ENCODE results near the gene BAD. TPM values are rescaled to one million over a fixed set of nuclear protein-coding genes. Genes with fewer than 3 reads are reported as not detected.

BAD gene
- total and polyA plus RNA-seq, 10 of the 15 experiments (the other 5 are each of a cell fraction or from before 2014, with no cell fraction given): 1.5 to 67.2 (median 39.6) TPM

DNA sequence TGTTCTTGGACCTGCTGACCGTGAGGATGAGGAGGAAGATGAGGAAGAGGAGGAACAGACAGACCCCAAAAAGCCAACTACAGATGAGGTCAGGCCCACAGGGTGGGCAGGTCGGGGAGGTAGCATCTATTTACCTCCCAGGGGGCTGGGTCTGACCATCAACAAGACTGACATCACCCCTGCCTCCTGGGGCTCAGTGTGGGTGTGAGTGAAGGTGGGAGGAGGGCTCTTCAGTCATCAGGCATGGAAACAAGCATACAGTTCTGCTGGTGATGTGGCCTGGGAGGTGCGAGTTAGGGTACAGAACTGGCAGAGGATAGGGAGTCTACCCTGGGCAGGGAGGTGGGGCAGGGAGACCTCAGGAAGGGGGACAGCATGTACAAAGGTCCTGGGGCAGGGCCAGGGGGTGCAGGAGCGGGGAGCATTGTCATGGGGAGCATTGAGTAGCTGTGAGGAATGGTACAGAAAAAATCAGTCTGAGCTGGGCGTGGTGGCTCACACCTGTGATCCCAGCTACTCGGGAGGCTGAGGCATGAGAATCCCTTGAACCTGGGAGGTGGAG lies 24.2 kb downstream of the BAD start:
- no peaks in the 10 kb centered on the region for H3K27me3 ChIP-seq (replicated peaks in 1 of 2; ENCODE audit: control insufficient read depth in 2 of 2, insufficient read depth in 2 of 2, low read length in 1 of 2)
- intact Hi-C loops (cut with micrococcal nuclease; ENCODE audit: unreplicated experiment) (no loop called here), in situ Hi-C loops (cut with MboI) (no loop called here)
- no peak overlapping the region for H3K4me2 ChIP-seq (ENCODE audit: control insufficient read depth, insufficient read depth)
- no peaks in the 10 kb centered on the region for H4K20me1 ChIP-seq (ENCODE audit: control insufficient read depth, insufficient read depth)
- no TSS peak for BruUV-seq (replicated peaks)
- no peaks in the 10 kb centered on the region for H3K9me3 ChIP-seq (replicated peaks; ENCODE audit: control insufficient read depth, insufficient read depth, low read length)
- ATAC-seq (peak; percentile 70), DNase-seq (ENCODE audit: low read depth, low spot score) (no peak), FAIRE-seq (no peak)
- H2AFZ ChIP-seq (ENCODE audit: control insufficient read depth, low read depth, low read length): no peak overlapping the region
- H3K4me1 ChIP-seq (ENCODE audit: control insufficient read depth, insufficient read depth, low read length): peaks cover 11% of the 10 kb centered on the region
- WGBS (ENCODE audit: insufficient coverage, insufficient replicate concordance, low lambda C conversion rate, missing lambda C conversion rate): 73% methylated on average over 6 of the region's 6 CpGs
- H3K36me3 ChIP-seq (ENCODE audit: control insufficient read depth in 2 of 2, insufficient read depth in 2 of 2, low read length in 1 of 2): peaks cover 0 to 5% of the 10 kb centered on the region in 2 experiments; a peak in 2 of 4 replicates
- H3K4me3 ChIP-seq: no peak overlapping the region
- no peaks in the 10 kb centered on the region for H3K79me2 ChIP-seq (ENCODE audit: control insufficient read depth, insufficient read depth, low read length)
- RAD21 ChIA-PET (ENCODE audit: unreplicated experiment): interaction anchor here (0.7 kb wide), 1 partner anchor 53 kb away, joined by 3 read pairs; the partner anchor contains the start of gene FERMT3
- POLR2A ChIA-PET: interaction anchor here (0.6 to 1.2 kb wide), 3 partner anchors 14 to 1812 kb away, joined by 3 to 4 read pairs (median 3); partner anchors contain the start of gene PPP1R14B
- TF ChIP-seq RELA (IDR thresholded peaks at IDR 0.05; ENCODE audit: borderline replicate concordance, partially characterized antibody): no peak
- TF ChIP-seq RAD51 (IDR thresholded peaks at IDR 0.05): no peak
- CTCF ChIA-PET: interaction anchor here (1.0 to 1.5 kb wide), 2 partner anchors 9 kb away, joined by 3 to 5 read pairs; partner anchors contain the start of gene PLCB3
- peak overlapping the region; percentile 17; the same call in 1 of the 2 replicates for H3K27ac ChIP-seq (ENCODE audit: control insufficient read depth, insufficient read depth)
- H3K9ac ChIP-seq (ENCODE audit: control insufficient read depth, insufficient read depth, low read length): no peak overlapping the region
- SMC1A ChIA-PET (ENCODE audit: uncharacterized antibody, unreplicated experiment): no interaction called here

DNA sequence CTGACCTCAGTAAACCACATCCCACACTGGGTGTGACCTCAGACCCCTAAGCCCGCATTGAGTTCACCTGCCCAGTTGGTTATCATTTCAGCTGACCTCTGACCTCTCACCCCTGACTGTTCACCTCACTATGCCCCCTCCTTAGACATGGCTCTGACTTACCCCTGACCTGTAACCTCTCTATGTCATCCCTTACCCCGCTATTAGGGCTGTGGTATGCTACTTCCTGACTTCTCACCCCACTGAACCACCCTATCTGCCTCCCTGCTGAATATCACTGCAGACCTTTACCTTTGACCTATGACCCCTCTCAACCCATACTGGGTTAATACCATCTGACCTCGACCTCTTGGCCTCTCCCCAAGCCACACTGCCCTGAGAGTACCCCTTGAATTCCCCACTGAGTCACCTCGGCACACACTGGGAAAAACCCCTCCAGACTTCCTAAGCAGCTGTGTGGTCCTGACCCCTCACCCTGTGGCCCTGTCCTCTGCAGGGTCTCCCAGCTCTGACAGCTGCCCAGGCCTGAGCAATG lies 24.9 kb downstream of the BAD start:
- ChIA-PET CTCF (no interaction called here), RAD21 (ENCODE audit: unreplicated experiment) (no interaction called here), POLR2A (interaction anchor here (0.8 to 1.9 kb wide), 4 partner anchors 8 to 15 kb away, joined by 3 to 7 read pairs (median 4); partner anchors contain the start of gene PPP1R14B), SMC1A (ENCODE audit: uncharacterized antibody, unreplicated experiment) (interaction anchor here (0.5 kb wide), 1 partner anchor 36 kb away, joined by 4 read pairs; no protein-coding TSS in a partner anchor)
- no peaks in the 10 kb centered on the region for H4K20me1 ChIP-seq (ENCODE audit: control insufficient read depth, insufficient read depth)
- no peaks in the 10 kb centered on the region for H3K79me2 ChIP-seq (ENCODE audit: control insufficient read depth, insufficient read depth, low read length)
- intact Hi-C loops (cut with micrococcal nuclease; ENCODE audit: unreplicated experiment): no loop called here
- no peaks in the 10 kb centered on the region for H3K9me3 ChIP-seq (replicated peaks; ENCODE audit: control insufficient read depth, insufficient read depth, low read length)
- WGBS (ENCODE audit: insufficient coverage, insufficient replicate concordance, low lambda C conversion rate, missing lambda C conversion rate): 11% methylated on average over 4 of the region's 4 CpGs
- H2AFZ ChIP-seq (ENCODE audit: control insufficient read depth, low read depth, low read length): no peak overlapping the region
- peak overlapping the region; percentile 17; the same call in 1 of the 2 replicates for H3K27ac ChIP-seq (ENCODE audit: control insufficient read depth, insufficient read depth)
- BruUV-seq (replicated peaks): no TSS peak
- in situ Hi-C loops (cut with MboI): no loop called here
- no peak overlapping the region for H3K9ac ChIP-seq (ENCODE audit: control insufficient read depth, insufficient read depth, low read length)
- no peak for DNase-seq (ENCODE audit: low read depth, low spot score)
- H3K4me1 ChIP-seq (ENCODE audit: control insufficient read depth, insufficient read depth, low read length): peaks cover 11% of the 10 kb centered on the region
- H3K27me3 ChIP-seq (replicated peaks in 1 of 2; ENCODE audit: control insufficient read depth in 2 of 2, insufficient read depth in 2 of 2, low read length in 1 of 2): no peaks in the 10 kb centered on the region
- peaks cover 0 to 5% of the 10 kb centered on the region in 2 experiments; a peak in 2 of 4 replicates for H3K36me3 ChIP-seq (ENCODE audit: control insufficient read depth in 2 of 2, insufficient read depth in 2 of 2, low read length in 1 of 2)
- H3K4me3 ChIP-seq: no peak overlapping the region
- ATAC-seq: peak; percentile 71
- H3K4me2 ChIP-seq (ENCODE audit: control insufficient read depth, insufficient read depth): no peak overlapping the region
- FAIRE-seq: peak; percentile 41
- TF ChIP-seq POLR2AphosphoS5 (IDR thresholded peaks at IDR 0.05; ENCODE audit: low read length) (no peak), RUNX3 (IDR thresholded peaks at IDR 0.05; ENCODE audit: low read length) (peak; percentile 57), HDGF (IDR thresholded peaks at IDR 0.05) (peak; percentile 28; the same call in 1 of the 2 replicates), ZNF217 (IDR thresholded peaks at IDR 0.05) (no peak), NR2C1 (IDR thresholded peaks at IDR 0.05) (peak; percentile 95), MTA2 (IDR thresholded peaks at IDR 0.05; ENCODE audit: low read depth) (peak; percentile 75), TCF12 (IDR thresholded peaks at IDR 0.05; ENCODE audit: low read depth, low read length) (0 out of 2 replicates have a peak, but pooled peaks have one; percentile 22)
- TF ChIP-seq, protein P1, sequence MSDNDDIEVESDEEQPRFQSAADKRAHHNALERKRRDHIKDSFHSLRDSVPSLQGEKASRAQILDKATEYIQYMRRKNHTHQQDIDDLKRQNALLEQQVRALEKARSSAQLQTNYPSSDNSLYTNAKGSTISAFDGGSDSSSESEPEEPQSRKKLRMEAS (IDR thresholded peaks at IDR 0.05; ENCODE audit: low read depth, low read length): no peak
- TF ChIP-seq, protein P2, sequence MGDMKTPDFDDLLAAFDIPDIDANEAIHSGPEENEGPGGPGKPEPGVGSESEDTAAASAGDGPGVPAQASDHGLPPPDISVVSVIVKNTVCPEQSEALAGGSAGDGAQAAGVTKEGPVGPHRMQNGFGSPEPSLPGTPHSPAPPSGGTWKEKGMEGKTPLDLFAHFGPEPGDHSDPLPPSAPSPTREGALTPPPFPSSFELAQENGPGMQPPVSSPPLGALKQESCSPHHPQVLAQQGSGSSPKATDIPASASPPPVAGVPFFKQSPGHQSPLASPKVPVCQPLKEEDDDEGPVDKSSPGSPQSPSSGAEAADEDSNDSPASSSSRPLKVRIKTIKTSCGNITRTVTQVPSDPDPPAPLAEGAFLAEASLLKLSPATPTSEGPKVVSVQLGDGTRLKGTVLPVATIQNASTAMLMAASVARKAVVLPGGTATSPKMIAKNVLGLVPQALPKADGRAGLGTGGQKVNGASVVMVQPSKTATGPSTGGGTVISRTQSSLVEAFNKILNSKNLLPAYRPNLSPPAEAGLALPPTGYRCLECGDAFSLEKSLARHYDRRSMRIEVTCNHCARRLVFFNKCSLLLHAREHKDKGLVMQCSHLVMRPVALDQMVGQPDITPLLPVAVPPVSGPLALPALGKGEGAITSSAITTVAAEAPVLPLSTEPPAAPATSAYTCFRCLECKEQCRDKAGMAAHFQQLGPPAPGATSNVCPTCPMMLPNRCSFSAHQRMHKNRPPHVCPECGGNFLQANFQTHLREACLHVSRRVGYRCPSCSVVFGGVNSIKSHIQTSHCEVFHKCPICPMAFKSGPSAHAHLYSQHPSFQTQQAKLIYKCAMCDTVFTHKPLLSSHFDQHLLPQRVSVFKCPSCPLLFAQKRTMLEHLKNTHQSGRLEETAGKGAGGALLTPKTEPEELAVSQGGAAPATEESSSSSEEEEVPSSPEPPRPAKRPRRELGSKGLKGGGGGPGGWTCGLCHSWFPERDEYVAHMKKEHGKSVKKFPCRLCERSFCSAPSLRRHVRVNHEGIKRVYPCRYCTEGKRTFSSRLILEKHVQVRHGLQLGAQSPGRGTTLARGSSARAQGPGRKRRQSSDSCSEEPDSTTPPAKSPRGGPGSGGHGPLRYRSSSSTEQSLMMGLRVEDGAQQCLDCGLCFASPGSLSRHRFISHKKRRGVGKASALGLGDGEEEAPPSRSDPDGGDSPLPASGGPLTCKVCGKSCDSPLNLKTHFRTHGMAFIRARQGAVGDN (IDR thresholded peaks at IDR 0.05): peak; percentile 79
- TF ChIP-seq, protein P3, sequence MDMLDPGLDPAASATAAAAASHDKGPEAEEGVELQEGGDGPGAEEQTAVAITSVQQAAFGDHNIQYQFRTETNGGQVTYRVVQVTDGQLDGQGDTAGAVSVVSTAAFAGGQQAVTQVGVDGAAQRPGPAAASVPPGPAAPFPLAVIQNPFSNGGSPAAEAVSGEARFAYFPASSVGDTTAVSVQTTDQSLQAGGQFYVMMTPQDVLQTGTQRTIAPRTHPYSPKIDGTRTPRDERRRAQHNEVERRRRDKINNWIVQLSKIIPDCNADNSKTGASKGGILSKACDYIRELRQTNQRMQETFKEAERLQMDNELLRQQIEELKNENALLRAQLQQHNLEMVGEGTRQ (IDR thresholded peaks at IDR 0.05; ENCODE audit: borderline replicate concordance, low read depth, low read length): no peak
